NCI-H2171 treated with DMSO at 0.1 percent for 48 hours (cell line): Measurements from ENCODE around the gene CABP4.
"Not testable (repeated sequence)": the region's sequence is repeated elsewhere in the genome, so short reads cannot be mapped to it uniquely, and the experiment has no call there.

ENCODE experiments used
- DNase-seq: peaks from one replicate; lab custom pipeline; 2025; lab: John Stamatoyannopoulos, UW

Gene CABP4

DNA sequence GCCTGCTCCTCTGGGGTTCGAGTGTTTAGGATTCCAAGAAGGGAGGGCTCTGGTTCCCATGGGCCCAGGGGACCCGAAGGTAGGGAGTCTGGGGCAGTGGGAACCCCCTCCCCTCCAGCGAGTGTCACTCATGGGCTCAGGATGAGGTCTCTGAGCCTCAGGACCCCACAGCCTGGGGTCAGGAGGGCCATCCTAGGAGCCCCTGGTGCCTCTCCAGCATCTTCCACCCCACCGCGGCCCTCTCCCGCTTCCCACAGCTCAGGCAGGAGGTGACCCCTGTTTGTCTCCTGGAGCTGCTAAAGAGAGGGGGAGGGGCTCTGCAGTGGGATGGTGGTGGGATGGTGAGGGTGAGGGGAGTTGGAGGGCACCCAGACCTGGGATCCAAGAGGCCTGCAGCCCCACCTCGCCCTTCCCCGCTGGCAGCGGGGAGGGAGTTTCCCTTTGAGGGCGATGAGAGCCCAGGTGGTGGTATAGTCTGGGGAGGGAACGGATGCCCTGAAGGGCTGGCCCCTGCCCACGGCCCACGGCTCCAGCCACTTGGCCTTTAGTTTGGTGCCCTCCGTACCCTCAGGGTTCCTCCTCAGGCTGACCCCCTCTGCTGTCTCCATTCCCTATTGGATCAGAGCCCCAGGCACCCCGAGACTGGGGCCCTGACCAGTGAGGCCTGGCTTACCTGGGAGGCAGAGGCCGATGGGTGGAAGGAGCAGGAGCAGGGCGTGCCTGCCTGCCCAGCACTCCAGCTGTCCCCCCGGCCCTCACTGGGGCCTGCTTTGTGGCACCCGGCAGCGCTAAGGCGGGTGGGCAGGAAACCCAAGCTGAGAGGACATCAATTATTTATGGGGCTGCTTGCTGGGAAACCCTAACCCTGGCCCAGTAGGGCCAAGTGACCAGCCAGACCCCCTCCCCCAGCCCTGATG is 1.1 kb upstream of the CABP4 start:
- DNase-seq: no peak

DNA sequence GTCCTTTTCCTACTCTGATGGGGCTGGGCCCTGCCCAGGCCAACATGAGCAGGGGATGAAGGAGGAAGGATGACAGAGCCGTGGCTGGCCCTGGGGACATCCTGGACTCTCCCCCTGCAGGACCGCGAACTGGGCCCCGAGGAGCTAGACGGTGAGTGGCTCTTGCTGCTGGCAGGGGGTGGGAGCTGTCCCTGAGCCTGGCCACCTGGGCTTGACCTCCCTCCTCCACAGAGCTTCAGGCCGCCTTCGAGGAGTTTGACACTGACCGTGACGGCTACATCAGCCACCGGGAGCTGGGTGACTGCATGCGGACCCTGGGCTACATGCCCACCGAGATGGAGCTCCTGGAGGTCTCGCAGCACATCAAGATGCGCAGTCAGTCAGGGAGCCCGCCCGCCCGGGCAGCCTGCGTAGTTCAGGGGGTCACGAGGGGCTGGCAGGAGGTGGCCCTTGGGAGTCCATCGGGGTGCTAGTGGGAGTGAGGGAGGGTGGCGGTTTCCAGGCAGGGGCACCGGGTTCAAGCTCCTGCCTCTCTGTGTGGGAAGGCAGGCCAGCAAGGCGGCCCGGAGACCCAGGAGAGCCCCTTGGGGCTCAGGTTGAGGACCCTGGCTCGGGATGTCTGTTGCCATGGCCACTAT is 1.0 kb downstream of the CABP4 start:
- DNase-seq: no peak

DNA sequence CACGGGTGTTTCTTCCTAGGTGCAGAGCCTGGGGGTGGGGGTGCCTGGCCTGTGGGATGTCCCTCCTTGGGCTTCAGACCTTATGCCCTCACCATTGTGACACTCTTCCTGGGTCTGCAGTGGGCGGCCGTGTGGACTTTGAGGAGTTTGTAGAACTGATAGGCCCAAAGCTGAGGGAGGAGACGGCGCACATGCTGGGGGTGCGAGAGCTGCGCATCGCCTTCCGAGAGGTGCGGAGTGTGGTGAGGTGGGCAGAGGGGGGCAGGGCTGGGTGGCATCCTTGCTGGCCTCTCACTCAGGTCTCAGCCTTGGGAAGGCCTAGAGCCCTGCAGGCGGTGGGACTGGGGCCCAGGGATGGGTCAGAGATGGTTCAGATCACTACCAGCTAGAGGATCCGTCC is 2.3 kb downstream of the CABP4 start:
- DNase-seq: no peak

DNA sequence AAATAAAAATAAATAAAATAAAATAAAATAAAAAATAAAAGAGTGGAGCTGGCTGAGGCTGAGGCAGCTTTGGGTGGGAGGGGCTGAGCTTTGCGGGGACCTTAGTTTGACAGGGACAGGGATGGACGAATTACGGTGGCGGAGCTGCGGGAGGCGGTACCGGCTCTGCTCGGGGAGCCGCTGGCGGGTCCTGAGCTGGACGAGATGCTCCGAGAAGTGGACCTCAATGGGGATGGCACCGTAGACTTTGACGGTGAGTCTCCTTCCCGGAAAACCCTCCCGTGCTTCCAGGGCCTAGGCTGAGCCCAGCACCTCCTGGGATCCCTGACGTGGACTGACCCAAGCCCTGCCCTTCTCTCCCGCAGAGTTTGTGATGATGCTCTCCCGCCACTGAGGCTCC is 3.1 kb downstream of the CABP4 start:
- DNase-seq: no peak

DNA sequence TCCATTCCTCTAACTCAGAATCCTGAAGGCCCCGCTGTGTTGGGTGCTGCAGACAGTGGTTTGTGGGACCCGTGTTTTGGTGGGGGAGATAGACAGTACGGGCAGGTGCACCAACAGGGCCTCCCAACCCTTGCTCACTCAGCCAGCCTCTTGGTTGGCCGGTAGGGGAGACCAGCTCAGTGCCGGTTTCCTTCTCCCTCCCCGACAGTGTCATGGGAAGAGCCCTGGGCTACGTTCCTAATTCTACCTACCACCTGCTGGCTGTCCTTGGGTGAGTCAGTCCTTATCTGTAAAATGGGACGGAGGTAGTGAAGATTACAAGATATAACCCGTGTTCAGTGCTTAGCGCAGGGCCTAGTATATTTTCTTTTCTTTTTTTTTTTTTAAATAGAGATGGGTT is 8.0 kb downstream of the CABP4 start:
- no peak for DNase-seq

DNA sequence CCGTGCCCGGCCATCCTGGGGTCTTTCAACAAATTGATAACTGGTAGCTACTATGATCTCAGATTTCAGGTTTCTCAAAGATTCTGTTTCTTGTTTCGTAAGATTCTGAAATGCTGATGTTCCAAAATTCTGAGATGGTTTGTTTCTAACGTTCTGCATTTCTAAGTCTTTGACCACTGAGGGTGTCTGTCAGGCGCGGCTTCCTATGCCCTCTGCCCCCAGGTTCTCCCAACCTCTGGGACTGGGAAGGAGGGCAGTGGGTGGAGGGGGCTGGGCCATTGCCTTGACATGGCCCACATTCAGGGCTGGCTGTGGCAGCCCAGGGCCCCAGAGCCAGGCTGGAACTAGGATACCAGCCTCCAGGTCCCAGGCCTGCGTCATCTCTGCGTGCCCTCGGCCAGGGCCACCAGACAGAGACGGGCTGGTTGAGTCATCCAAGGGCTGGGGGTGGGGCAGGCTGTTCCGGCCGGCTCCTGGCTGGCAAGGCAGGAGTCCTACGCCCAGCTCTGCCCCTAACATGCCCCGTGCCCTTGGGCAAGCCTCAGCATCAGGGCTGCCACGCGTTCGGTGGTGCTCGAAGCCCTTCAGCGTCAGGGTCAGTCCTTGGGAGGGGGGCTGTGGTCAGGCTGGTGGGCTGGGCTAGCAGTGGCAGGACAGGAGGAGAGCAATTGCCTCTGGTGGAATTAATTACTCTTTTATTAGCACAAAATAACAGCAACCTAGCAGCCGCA is 8.7 kb downstream of the CABP4 start:
- no peak for DNase-seq

DNA sequence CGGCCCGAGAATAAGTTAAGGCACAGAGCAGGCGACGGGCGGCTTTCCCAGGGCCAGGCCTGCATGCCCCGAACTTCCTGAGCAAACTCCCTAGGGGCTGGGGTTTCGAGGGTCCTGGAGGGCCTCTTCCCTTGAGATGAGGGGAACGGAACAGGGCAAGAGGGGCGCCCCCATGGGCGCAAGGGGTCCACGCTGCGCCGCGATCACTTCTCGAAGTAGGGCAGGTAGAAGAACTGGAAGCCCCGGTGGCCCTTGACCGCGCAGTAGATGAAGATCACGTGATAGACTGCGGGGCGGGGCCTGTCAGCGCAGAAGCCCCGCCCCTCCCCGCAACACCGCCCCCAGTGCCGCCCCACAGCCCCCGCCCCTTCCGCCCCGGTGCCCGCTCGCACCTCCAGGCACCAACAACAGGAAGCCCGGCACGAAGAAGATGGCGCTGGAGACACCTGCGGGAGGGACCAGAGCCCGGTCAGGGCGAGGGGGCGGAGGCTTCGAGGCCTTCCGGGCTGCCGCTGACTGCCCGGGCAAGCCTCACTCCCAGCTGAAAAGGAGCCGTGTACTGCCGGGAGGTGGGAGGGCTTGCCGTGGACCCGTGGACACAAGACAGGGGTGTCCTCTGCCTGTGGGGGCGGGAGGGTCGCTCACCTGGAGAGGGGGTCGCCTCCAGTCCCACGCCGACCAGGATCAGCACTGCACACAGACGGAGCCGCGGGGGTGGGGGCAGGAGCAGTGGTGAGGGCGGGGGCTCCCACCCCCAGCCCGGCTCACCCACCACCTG is 9.4 kb downstream of the CABP4 start:
- DNase-seq: peak; percentile 93

DNA sequence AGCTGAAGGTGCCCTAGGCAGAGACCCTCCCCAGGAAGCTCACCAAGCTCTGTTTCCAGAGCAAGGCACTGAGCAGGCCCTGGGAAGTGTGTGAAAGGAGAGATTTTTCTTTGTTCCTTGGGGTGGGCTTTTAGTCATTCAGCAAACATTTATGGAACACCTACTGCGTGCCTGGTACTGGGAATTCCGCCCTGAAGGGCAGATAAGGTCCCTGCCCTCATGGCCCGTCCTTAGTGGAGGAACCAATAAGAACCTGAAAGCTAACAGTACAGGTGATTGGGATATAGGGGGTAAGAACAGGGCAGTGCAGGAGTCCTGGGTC is 10.0 kb downstream of the CABP4 start:
- peak; percentile 31 for DNase-seq

DNA sequence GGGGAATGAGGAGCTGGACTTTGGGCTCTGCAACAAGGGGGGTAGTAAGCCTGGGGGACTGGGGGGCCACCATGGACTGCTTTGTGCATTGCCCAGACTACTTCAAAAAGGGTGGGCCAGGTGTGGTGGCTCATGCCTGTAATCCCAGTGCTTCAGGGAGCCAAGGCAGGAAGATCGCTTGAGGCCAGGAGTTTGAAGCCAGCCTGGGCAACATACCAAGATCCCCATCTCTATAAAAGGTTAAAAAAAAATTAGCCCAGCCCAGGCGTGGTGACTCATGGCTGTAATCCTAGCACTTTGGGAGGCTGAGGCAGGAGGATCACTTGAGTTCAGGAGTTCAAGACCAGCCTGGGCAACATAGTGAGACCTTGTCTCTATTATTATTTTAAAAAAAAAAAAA is 10.4 kb downstream of the CABP4 start:
- DNase-seq: not testable (repeated sequence)

DNA sequence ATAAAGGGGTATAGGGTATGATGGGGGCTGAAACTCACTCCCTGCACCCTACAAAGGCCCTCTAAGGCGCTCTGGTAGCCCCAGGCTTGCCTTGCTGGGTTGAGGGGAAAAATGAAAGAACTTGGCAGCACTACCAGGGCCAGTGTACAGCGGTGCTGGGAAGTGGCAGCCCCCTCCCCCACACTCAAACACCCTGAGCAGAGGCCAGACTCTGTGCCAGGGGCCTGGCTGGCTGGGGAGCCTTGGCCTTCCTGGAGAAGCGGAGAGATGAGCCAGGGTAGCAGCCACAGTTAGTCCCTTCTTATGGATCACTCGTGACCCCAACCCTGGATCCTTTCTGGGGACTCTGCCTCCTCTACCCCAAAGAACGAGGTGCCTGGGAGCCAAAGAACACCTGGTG is 11.2 kb downstream of the CABP4 start:
- no peak for DNase-seq

DNA sequence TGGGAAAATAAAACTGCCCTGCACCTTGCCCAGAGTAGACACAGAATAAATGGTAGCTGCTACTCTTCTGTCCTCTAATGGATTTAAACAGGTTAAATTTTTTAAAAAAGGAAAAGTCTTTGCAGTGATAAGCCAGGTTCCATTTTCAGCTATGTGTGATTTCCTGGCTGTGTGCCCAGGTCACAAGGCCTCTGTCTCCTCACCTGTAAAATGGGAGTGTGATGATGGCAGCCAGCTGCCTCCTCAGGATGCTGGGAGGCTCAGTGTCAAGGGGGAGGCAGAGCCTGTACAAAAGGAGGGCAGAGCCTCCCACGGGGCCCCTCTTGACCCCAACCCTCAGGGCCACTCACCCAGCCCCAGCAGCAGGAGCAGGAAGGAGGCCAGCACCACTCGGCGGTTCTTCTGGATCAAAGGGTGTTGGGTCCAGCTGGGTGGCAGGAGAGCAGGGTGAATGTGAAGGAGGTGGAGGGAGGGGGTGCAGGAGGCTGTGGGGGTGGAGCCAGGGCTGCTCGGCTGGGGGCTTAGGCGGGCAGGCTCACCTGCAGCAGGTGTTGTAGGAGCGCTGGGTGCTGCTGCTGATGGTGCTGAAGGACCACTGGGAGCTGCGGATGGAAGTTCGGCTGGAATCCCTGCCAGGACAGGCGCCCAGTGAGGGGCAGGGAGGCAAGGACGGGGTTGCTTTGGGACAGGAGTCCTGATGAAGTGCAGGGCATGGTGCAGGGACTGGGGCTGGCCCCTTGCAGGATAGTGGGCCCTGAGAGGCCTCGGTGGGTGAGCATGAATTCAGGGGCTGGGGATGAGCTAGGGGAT is 12.0 kb downstream of the CABP4 start:
- DNase-seq: no peak

DNA sequence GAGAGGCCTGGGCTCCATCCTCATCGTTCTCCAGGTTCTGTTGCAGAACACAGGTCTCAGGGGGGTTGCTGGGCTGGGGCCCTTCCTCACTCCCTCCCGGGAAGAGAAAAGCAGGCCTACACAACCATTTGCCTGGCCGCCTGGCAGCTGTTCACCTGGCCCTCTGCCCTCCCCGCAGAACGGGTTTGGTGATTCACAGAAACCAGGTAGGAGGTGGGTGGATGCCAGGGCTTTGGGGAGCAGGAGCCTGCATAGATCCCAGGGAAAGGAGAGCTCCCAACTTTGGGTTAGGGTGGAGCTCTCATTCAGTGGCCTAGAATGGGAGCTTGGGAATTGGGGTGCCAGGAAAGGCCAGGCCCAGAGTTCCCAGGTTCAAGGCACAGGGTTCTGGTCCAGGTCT is 12.9 kb downstream of the CABP4 start:
- DNase-seq: peak; percentile 75

DNA sequence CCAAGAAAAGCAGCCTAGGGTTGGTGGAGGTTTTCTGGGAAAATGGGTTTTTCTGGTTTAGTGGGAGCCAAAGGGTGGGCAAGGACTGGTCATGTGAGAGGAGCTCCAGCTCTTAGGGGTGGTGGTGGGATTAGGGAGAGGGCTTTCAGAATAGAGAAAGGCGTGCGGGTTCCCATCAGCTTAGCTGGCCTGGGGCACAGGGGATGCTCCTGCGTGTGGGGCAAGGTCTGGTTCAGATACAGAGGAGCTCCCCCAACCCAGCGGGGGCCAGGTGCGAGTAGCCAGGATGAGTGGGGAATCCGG is 13.3 kb downstream of the CABP4 start:
- peak; percentile 42 for DNase-seq

DNA sequence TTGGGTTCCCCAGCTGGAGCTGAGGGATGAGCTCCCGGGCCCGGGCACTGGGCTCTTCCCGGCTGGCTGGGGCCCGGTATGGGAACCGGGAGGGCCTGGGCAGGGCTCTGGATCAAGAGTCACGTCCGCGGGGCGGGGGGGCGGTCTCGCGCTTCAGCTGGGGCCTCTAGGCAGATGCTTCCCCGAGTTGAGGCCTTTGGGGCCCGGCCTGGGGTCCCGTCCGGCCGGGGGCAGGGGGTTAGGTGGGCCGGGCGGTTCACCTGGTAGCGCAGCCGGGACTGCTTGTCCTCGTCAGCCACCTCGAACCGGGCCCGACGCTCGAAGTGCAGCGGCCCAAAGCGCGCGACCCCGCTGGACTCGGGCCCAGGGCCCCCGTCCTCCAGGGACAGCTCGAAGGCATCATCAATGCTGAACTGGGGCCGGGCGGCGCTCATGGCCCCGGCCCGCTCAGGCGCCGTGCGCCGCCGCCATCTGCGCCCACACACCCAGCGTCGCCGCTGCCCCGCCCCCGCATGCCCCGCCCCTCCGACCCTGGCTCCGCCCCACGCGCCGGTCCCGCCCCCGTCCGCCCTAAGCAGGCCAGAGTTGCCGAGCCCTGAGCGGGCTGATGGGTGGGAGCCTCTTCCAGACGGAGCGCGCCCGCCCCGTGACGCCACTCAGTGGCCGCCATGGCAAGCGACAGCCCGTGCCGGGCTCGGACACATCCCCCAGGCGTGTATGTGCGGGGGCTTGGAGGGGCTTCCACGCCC is 13.8 kb downstream of the CABP4 start, which contains the start of gene TMEM134:
TSS of gene TMEM134 (minus strand) at position 493 of the 749 bp plus-strand sequence. CDS start at position 434, 59 bp downstream.
- peak; percentile 85 for DNase-seq

DNA sequence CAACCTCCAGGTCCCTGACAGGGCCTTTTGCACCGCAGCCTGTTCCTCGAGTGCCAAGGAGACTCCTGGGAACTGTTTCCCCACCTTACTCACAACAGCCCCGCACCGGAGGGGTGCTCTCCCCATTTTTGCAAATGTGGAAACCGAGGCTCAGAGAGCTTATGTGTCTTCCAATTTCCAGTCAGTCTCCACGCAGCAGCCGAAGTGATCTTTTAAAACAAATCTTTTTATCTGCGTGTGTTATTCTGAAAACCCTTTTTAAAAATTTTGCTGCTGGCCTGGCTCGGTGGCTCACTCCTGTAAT is 14.3 kb downstream of the CABP4 start:
- DNase-seq: no peak

DNA sequence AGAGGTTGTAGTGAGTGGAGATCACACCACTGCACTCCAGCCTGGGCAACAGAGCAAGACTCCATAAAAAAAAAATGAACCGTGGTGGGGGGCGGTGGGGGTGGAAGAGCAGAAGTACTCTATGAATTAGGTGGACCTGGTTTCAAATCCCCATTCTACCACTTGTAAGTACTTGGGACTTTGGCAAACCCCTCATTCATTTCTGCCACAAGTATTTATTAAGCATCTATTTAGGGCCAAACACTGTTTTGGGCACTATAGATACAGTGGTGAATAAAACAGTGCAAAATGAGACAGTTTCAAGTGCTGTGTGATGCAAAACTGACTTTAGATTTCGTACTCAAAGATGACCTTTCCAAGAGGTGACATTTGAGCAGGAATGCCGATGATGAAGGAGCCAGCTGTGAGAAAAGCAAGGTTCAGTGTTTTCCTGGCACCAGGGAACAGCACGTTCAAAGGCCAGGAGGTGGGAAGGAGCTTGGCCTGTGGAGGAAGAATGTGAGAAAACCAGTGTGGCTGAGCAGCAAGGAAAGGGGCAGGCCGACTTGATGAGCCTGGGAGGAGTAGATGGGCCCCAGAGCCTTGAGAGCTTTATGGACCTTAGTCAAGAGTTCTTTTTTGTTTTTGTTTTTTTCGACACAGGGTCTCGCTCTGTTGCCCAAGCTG is 15.3 kb downstream of the CABP4 start:
- no peak for DNase-seq

DNA sequence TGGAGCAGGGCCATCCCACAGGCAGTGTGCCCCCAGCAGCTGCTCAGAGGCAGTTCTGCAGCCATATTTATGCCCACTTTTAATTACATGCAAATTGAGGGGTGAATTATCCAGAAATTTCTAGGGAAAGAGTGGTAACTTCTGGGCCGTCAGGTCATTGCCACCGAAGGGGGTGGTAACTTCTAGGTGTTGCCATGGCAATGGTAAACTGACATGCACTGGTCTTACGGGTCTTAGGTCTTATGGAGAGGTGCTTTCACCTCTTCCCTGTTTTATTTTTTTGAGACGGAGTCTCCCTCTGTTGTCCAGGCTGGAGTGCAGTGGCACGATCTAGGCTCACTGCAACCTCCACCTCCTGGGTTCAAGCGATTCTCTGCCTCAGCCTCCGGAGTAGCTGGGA is 17.7 kb downstream of the CABP4 start:
- no peak for DNase-seq

DNA sequence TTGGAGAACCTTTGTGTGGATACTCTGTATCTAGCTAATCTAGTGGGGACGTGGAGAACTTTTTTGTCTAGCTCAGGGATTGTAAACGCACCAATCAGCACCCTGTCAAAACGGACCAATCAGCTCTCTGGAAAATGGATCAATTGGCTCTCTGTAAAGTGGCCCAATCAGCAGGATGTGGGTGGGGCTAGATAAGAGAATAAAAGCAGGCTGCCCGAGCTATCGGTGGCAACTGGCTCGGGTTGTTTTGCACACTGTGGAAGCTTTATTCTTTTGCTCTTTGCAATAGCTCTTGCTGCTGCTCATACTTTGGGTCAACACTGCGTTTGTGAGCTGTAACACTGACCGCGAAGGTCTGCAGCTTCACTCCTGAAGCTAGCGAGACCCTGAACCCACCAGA is 21.5 kb downstream of the CABP4 start:
- DNase-seq: not testable (repeated sequence)

DNA sequence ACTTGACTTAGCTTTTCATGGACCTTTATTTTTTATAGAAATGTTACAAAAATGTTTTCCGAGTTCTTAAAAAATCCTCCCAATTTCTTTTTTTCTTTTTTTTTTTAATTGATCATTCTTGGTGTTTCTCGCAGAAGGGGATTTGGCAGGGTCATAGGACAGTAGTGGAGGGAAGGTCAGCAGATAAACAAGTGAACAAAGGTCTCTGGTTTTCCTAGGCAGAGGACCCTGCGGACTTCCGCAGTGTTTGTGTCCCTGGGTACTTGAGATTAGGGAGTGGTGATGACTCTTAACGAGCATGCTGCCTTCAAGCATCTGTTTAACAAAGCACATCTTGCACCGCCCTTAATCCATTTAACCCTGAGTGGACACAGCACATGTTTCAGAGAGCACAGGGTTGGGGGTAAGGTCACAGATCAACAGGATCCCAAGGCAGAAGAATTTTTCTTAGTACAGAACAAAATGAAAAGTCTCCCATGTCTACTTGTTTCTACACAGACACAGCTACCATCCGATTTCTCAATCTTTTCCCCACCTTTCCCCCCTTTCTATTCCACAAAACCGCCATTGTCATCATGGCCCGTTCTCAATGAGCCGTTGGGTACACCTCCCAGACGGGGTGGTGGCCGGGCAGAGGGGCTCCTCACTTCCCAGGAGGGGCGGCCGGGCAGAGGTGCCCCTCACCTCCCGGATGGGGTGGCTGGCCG is 22.3 kb downstream of the CABP4 start:
- DNase-seq: not testable (repeated sequence)
